ENCODE measurements around the gene GHR.
"Not testable (repeated sequence)": the region's sequence is repeated elsewhere in the genome, so short reads cannot be mapped to it uniquely, and the experiment has no call there.

Gene GHR

GRCh38 chr5:42645138-42645537 lies 221.9 kb downstream of the GHR start:
- DNase-seq (ENCODE audit: low read depth, low spot score) = no peak

GRCh38 chr5:42648036-42648435 lies 224.8 kb downstream of the GHR start:
- no peak for DNase-seq (ENCODE audit: low read depth, low spot score)

GRCh38 chr5:42648915-42649314 lies 225.7 kb downstream of the GHR start:
- DNase-seq (ENCODE audit: low read depth, low spot score) = no peak

GRCh38 chr5:42650084-42650483 lies 226.8 kb downstream of the GHR start:
- DNase-seq (ENCODE audit: low read depth, low spot score) = no peak

- DNase-seq (ENCODE audit: low read depth, low spot score) = no peak
Measured at GRCh38 chr5:42653705-42654104, 230.5 kb downstream of the GHR start.

- DNase-seq (ENCODE audit: low read depth, low spot score) = no peak
Measured at GRCh38 chr5:42654645-42655044, 231.4 kb downstream of the GHR start.

- DNase-seq (ENCODE audit: low read depth, low spot score) = peak; percentile 7
Measured at GRCh38 chr5:42655982-42656650, 232.9 kb downstream of the GHR start.

- DNase-seq (ENCODE audit: low read depth, low spot score) = no peak
Measured at GRCh38 chr5:42656651-42657015, 233.4 kb downstream of the GHR start.

- not testable (repeated sequence) for DNase-seq (ENCODE audit: low read depth, low spot score)
Measured at GRCh38 chr5:42659869-42660268, 236.6 kb downstream of the GHR start.

- DNase-seq (ENCODE audit: low read depth, low spot score) = no peak
Measured at GRCh38 chr5:42665857-42666256, 242.6 kb downstream of the GHR start.

GRCh38 chr5:42666869-42667268 lies 243.6 kb downstream of the GHR start:
- peak; percentile 42 for DNase-seq (ENCODE audit: low read depth, low spot score)

- DNase-seq (ENCODE audit: low read depth, low spot score) = no peak
Measured at GRCh38 chr5:42668254-42668653, 245.0 kb downstream of the GHR start.

GRCh38 chr5:42672925-42673324 lies 249.7 kb downstream of the GHR start:
- DNase-seq (ENCODE audit: low read depth, low spot score) = no peak

- DNase-seq (ENCODE audit: low read depth, low spot score) = no peak
Measured at GRCh38 chr5:42675602-42676001, 252.4 kb downstream of the GHR start.

GRCh38 chr5:42676362-42676761 lies 253.1 kb downstream of the GHR start:
- no peak for DNase-seq (ENCODE audit: low read depth, low spot score)

- no peak for DNase-seq (ENCODE audit: low read depth, low spot score)
Measured at GRCh38 chr5:42677156-42677842, 254.1 kb downstream of the GHR start.

GRCh38 chr5:42680046-42680445 lies 256.8 kb downstream of the GHR start:
- DNase-seq (ENCODE audit: low read depth, low spot score) = no peak

- DNase-seq (ENCODE audit: low read depth, low spot score) = not testable (repeated sequence)
Measured at GRCh38 chr5:42685078-42685477, 261.8 kb downstream of the GHR start.

- DNase-seq (ENCODE audit: low read depth, low spot score) = no peak
Measured at GRCh38 chr5:42689391-42689790, 266.2 kb downstream of the GHR start.

GRCh38 chr5:42691413-42691937 lies 268.2 kb downstream of the GHR start:
- no peak for DNase-seq (ENCODE audit: low read depth, low spot score)

GRCh38 chr5:42701351-42702059 lies 278.3 kb downstream of the GHR start:
- no peak for DNase-seq (ENCODE audit: low read depth, low spot score)

- no peak for DNase-seq (ENCODE audit: low read depth, low spot score)
Measured at GRCh38 chr5:42703238-42703637, 280.0 kb downstream of the GHR start.

GRCh38 chr5:42715785-42716184 lies 292.5 kb downstream of the GHR start:
- peak; percentile 34 for DNase-seq (ENCODE audit: low read depth, low spot score)

All from astrocyte of the hippocampus (primary cell).